DOHH2 (cell line): Measurements from ENCODE around the gene RAB3C.

Experiments
- EZH2phosphoT487 ChIP-seq: fragments of 200-600 bp; sonication (generic); IDR thresholded peaks from 2 replicates; pipeline ENCODE4 v1.6.1; 2017; ENCODE audit warnings: borderline replicate concordance, mild to moderate bottlenecking, antibody characterized with exemption, low read length, moderate library complexity, mixed read lengths
- TF ChIP-seq, protein P1 (sequence below): fragments of 200-600 bp; sonication (generic); IDR thresholded peaks from one replicate; pipeline ENCODE4 v1.5.1; 2014; ENCODE audit warnings: antibody characterized with exemption, mild to moderate bottlenecking, low read depth, low read length; ENCODE audit not compliant: poor library complexity, severe bottlenecking

DNA sequence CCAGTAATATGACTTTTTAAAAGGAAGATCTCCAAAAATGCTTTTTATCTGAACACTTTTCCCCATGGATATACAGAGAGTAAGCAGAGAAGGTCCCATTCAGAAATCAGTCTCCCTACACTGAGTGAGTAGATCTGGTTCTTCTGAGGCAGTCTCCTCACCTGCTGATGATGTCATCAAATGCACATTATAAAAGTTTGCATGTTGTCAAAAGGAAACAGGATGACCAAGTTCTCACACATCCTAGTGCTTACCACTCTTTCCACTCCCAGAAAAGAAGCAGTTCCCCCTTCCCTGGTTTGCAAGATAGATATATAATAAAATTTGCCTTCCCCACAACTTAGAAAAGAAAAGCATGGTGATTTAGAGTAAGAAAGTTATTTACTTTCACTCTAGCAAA, 180.5 kb downstream of the RAB3C start:
- TF ChIP-seq EZH2phosphoT487: no peak
- TF ChIP-seq, protein P1, sequence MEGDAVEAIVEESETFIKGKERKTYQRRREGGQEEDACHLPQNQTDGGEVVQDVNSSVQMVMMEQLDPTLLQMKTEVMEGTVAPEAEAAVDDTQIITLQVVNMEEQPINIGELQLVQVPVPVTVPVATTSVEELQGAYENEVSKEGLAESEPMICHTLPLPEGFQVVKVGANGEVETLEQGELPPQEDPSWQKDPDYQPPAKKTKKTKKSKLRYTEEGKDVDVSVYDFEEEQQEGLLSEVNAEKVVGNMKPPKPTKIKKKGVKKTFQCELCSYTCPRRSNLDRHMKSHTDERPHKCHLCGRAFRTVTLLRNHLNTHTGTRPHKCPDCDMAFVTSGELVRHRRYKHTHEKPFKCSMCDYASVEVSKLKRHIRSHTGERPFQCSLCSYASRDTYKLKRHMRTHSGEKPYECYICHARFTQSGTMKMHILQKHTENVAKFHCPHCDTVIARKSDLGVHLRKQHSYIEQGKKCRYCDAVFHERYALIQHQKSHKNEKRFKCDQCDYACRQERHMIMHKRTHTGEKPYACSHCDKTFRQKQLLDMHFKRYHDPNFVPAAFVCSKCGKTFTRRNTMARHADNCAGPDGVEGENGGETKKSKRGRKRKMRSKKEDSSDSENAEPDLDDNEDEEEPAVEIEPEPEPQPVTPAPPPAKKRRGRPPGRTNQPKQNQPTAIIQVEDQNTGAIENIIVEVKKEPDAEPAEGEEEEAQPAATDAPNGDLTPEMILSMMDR: no peak
